VCaP (cell line): Measurements from ENCODE around the gene PIEZO1.

Experiments
- H3K27ac ChIP-seq: fragments of 450-650 bp; 2 replicates; pipeline ENCODE4 v1.5.1; 2017
- CTCF ChIP-seq: fragments of 450-650 bp; conservative IDR thresholded peaks from 2 replicates; pipeline ENCODE4 v1.5.1; 2017; ENCODE audit warnings: mild to moderate bottlenecking, moderate library complexity

Gene PIEZO1

GRCh38 chr16:88699180-88699579 is 85.8 kb downstream of the PIEZO1 start:
- no peak for TF ChIP-seq CTCF
- H3K27ac ChIP-seq: no peak overlapping the region

- no peak overlapping the region for H3K27ac ChIP-seq
- no peak for TF ChIP-seq CTCF
These were observed 86.4 kb downstream of the PIEZO1 start for GRCh38 chr16:88698646-88699045.

GRCh38 chr16:88697831-88698615 is 87.0 kb downstream of the PIEZO1 start:
- TF ChIP-seq CTCF: peak; percentile 47
- H3K27ac ChIP-seq: no peak overlapping the region

GRCh38 chr16:88697116-88697830 is 87.7 kb downstream of the PIEZO1 start:
- TF ChIP-seq CTCF: no peak

GRCh38 chr16:88696441-88696840 is 88.6 kb downstream of the PIEZO1 start:
- H3K27ac ChIP-seq: no peak overlapping the region
- TF ChIP-seq CTCF: no peak

More at GRCh38 chr16:88697116-88697830, 87.7 kb downstream of the PIEZO1 start:
- H3K27ac ChIP-seq: no peak overlapping the region

- TF ChIP-seq CTCF: no peak
- H3K27ac ChIP-seq: no peak overlapping the region
These were observed 89.3 kb downstream of the PIEZO1 start for GRCh38 chr16:88695753-88696152.

- H3K27ac ChIP-seq: no peak overlapping the region
- no peak for TF ChIP-seq CTCF
These were observed 89.8 kb downstream of the PIEZO1 start for GRCh38 chr16:88695218-88695617.
